GM19035 (cell line): ENCODE data around the gene ABCD2.
"Not testable (repeated sequence)": the region's sequence is repeated elsewhere in the genome, so short reads cannot be mapped to it uniquely, and the experiment has no call there.

ENCODE experiments used
- ATAC-seq: cut with Tn5 transposase; IDR thresholded peaks from one replicate; pipeline ENCODE4 v1.9.1; 2021; ENCODE audit not compliant: unreplicated experiment

Gene ABCD2

GRCh38 chr12:39544211-39544610 lies 75.4 kb downstream of the ABCD2 start:
- not testable (repeated sequence) for ATAC-seq

- ATAC-seq: no peak
Measured at GRCh38 chr12:39541471-39541870, 78.1 kb downstream of the ABCD2 start.

- no peak for ATAC-seq
Measured at GRCh38 chr12:39538679-39539104, 80.9 kb downstream of the ABCD2 start.

GRCh38 chr12:39533951-39534350 lies 85.7 kb downstream of the ABCD2 start:
- no peak for ATAC-seq

GRCh38 chr12:39532448-39532847 lies 87.2 kb downstream of the ABCD2 start:
- ATAC-seq: no peak

- ATAC-seq: no peak
Measured at GRCh38 chr12:39526974-39527373, 92.6 kb downstream of the ABCD2 start.

- not testable (repeated sequence) for ATAC-seq
Measured at GRCh38 chr12:39522167-39522566, 97.4 kb downstream of the ABCD2 start.

- ATAC-seq: no peak
Measured at GRCh38 chr12:39510001-39510400, 109.6 kb downstream of the ABCD2 start.

- ATAC-seq: no peak
Measured at GRCh38 chr12:39505554-39505953, 114.0 kb downstream of the ABCD2 start.

- no peak for ATAC-seq
Measured at GRCh38 chr12:39505023-39505422, 114.6 kb downstream of the ABCD2 start.

GRCh38 chr12:39503439-39503838 lies 116.2 kb downstream of the ABCD2 start:
- ATAC-seq: no peak

- no peak for ATAC-seq
Measured at GRCh38 chr12:39502726-39503125, 116.9 kb downstream of the ABCD2 start.
